K562 (cell line): ENCODE data around the gene TMA7B. TPM values are rescaled to one million over a fixed set of nuclear protein-coding genes. Genes with fewer than 3 reads are reported as not detected.
A peak's percentile ranks its signal among the peaks of the same experiment; 100 is the strongest.

Experiments
- CBFA2T2 ChIP-seq: fragments of 450-650 bp; conservative IDR thresholded peaks from 2 replicates; pipeline ENCODE4 v1.6.1; 2017; ENCODE audit warnings: mild to moderate bottlenecking
- EGR1 ChIP-seq: fragments of 450-650 bp; conservative IDR thresholded peaks from 2 replicates; pipeline ENCODE4 v1.6.1; 2017; ENCODE audit warnings: mild to moderate bottlenecking
- FOXJ3 ChIP-seq: sonication (generic); formaldehyde crosslinking; IDR thresholded peaks from 2 replicates; pipeline ENCODE4 v1.4.0; 2020; ENCODE audit warnings: mild to moderate bottlenecking, missing genetic modification reagents
- TAF7 ChIP-seq: fragments of 450-650 bp; IDR thresholded peaks from 2 replicates; pipeline ENCODE4 v1.6.1; 2016; ENCODE audit warnings: missing genetic modification characterization, missing compliant biosample characterization
- TRIM28 ChIP-seq: fragments of 450-650 bp; IDR thresholded peaks from 2 replicates; pipeline ENCODE4 v1.6.1; 2017
- ZNF436 ChIP-seq: fragments of 250-450, 450-650 bp; sonication (Bioruptor Pico); formaldehyde crosslinking; IDR thresholded peaks from 2 replicates; pipeline ENCODE4 v1.7.0; 2020; ENCODE audit warnings: mild to moderate bottlenecking
- polyA plus RNA-seq, 8 experiments: library from polyadenylated mRNA; depleted of rRNA in 4 of 8; stranded (reverse) in 5 of 8; unstranded in 3 of 8; fragments of >200 nt; fragmentation: Nextera tagmentation in 2 of 8; fragmentation: Illumina TruSeq in 1 of 8; extraction: Ambion mirVana in 2 of 8; extraction: Trizol in 1 of 8; gene quantifications; 2 replicates each; pipeline versions ENCODE4 v1.2.1 to v1.2.3, GENCODE V29; 2011 to 2014; ENCODE audit warnings: inconsistent platforms in 1 of 8, missing spikeins in 1 of 8
- total RNA-seq, 7 experiments: library from RNA; depleted of rRNA in 6 of 7; stranded (reverse); fragments of >200 nt in 6 of 7; fragmentation: Illumina TruSeq in 2 of 7; extraction: Trizol in 2 of 7; gene quantifications; 2 replicates each; pipeline versions ENCODE4 v1.2.1 to v1.2.3, GENCODE V29; 2011 to 2021; ENCODE audit warnings: low replicate concordance in 1 of 7
- TF ChIP-seq, protein P1 (sequence below): fragments of 450-650 bp; IDR thresholded peaks from 2 replicates; pipeline ENCODE4 v1.6.1; 2016; ENCODE audit warnings: mild to moderate bottlenecking, moderate library complexity
- TF ChIP-seq, protein P2 (sequence below), 2 experiments: IDR thresholded peaks; 2 replicates each; pipeline ENCODE4 v1.6.1; 2011; ENCODE audit warnings: borderline replicate concordance in 1 of 2, control low read depth in 1 of 2, low read depth in 1 of 2, low read length in 1 of 2, mild to moderate bottlenecking in 1 of 2, mixed read lengths in 1 of 2, moderate library complexity in 1 of 2; ENCODE audit not compliant: insufficient read depth in 1 of 2, insufficient read length in 1 of 2, poor library complexity in 1 of 2, severe bottlenecking in 1 of 2; ENCODE audit errors: extremely low read depth in 1 of 2
- TF ChIP-seq, protein P3 (sequence below): sonication (generic); formaldehyde crosslinking; IDR thresholded peaks from 2 replicates; pipeline ENCODE4 v1.8.0; 2022; ENCODE audit warnings: mild to moderate bottlenecking, missing genetic modification reagents
- TF ChIP-seq, protein P4 (sequence below): fragments of 250-450 bp; sonication (Bioruptor Pico); IDR thresholded peaks from 2 replicates; pipeline ENCODE4 v1.5.0; 2022; ENCODE audit warnings: mild to moderate bottlenecking

The TMA7B gene
- total and polyA plus RNA-seq, 9 of the 15 experiments (the other 6 are each of a cell fraction or from before 2014, with no cell fraction given) = 5.6 to 14.2 (median 11.8) TPM

DNA sequence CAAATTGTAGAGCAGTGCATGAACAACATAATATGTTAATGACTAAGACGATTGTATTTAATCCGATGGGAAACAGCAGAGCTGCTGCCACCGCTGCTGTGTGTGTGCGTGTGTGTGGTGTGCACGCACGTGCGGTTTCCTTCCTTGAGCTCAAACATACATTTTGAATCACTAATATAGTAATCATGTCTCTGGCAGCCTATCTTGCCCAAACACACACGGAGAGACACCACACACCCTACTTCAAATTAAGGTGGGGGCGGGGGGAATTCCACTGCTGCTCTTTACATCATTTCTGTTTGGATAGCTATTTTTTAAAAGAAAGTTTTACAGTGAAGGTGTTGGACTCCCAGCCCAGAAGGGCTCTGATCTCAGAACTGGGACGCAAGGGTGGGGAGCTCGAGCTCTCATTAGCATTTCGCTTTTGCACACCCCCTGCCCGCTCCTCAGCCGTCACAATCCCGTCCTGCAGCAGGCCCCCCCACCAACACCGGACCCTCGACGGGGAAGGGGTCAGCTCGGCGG is 33.9 kb downstream of the TMA7B start (continued):
- TF ChIP-seq FOXJ3 (CRISPR knock-in tag) (no peak), ZNF436 (CRISPR knock-in tag) (no peak), TAF7 (tag) (no peak), EGR1 (no peak; the same call in 1 of the 2 replicates), TRIM28 (no peak), CBFA2T2 (peak; percentile 46)
- TF ChIP-seq, protein P1, sequence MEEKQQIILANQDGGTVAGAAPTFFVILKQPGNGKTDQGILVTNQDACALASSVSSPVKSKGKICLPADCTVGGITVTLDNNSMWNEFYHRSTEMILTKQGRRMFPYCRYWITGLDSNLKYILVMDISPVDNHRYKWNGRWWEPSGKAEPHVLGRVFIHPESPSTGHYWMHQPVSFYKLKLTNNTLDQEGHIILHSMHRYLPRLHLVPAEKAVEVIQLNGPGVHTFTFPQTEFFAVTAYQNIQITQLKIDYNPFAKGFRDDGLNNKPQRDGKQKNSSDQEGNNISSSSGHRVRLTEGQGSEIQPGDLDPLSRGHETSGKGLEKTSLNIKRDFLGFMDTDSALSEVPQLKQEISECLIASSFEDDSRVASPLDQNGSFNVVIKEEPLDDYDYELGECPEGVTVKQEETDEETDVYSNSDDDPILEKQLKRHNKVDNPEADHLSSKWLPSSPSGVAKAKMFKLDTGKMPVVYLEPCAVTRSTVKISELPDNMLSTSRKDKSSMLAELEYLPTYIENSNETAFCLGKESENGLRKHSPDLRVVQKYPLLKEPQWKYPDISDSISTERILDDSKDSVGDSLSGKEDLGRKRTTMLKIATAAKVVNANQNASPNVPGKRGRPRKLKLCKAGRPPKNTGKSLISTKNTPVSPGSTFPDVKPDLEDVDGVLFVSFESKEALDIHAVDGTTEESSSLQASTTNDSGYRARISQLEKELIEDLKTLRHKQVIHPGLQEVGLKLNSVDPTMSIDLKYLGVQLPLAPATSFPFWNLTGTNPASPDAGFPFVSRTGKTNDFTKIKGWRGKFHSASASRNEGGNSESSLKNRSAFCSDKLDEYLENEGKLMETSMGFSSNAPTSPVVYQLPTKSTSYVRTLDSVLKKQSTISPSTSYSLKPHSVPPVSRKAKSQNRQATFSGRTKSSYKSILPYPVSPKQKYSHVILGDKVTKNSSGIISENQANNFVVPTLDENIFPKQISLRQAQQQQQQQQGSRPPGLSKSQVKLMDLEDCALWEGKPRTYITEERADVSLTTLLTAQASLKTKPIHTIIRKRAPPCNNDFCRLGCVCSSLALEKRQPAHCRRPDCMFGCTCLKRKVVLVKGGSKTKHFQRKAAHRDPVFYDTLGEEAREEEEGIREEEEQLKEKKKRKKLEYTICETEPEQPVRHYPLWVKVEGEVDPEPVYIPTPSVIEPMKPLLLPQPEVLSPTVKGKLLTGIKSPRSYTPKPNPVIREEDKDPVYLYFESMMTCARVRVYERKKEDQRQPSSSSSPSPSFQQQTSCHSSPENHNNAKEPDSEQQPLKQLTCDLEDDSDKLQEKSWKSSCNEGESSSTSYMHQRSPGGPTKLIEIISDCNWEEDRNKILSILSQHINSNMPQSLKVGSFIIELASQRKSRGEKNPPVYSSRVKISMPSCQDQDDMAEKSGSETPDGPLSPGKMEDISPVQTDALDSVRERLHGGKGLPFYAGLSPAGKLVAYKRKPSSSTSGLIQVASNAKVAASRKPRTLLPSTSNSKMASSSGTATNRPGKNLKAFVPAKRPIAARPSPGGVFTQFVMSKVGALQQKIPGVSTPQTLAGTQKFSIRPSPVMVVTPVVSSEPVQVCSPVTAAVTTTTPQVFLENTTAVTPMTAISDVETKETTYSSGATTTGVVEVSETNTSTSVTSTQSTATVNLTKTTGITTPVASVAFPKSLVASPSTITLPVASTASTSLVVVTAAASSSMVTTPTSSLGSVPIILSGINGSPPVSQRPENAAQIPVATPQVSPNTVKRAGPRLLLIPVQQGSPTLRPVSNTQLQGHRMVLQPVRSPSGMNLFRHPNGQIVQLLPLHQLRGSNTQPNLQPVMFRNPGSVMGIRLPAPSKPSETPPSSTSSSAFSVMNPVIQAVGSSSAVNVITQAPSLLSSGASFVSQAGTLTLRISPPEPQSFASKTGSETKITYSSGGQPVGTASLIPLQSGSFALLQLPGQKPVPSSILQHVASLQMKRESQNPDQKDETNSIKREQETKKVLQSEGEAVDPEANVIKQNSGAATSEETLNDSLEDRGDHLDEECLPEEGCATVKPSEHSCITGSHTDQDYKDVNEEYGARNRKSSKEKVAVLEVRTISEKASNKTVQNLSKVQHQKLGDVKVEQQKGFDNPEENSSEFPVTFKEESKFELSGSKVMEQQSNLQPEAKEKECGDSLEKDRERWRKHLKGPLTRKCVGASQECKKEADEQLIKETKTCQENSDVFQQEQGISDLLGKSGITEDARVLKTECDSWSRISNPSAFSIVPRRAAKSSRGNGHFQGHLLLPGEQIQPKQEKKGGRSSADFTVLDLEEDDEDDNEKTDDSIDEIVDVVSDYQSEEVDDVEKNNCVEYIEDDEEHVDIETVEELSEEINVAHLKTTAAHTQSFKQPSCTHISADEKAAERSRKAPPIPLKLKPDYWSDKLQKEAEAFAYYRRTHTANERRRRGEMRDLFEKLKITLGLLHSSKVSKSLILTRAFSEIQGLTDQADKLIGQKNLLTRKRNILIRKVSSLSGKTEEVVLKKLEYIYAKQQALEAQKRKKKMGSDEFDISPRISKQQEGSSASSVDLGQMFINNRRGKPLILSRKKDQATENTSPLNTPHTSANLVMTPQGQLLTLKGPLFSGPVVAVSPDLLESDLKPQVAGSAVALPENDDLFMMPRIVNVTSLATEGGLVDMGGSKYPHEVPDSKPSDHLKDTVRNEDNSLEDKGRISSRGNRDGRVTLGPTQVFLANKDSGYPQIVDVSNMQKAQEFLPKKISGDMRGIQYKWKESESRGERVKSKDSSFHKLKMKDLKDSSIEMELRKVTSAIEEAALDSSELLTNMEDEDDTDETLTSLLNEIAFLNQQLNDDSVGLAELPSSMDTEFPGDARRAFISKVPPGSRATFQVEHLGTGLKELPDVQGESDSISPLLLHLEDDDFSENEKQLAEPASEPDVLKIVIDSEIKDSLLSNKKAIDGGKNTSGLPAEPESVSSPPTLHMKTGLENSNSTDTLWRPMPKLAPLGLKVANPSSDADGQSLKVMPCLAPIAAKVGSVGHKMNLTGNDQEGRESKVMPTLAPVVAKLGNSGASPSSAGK = peak; percentile 45; the same call in 1 of the 2 replicates
- TF ChIP-seq, protein P2, sequence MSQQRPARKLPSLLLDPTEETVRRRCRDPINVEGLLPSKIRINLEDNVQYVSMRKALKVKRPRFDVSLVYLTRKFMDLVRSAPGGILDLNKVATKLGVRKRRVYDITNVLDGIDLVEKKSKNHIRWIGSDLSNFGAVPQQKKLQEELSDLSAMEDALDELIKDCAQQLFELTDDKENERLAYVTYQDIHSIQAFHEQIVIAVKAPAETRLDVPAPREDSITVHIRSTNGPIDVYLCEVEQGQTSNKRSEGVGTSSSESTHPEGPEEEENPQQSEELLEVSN (IDR thresholded peaks at IDR 0.05; ENCODE audit: borderline replicate concordance in 1 of 2, extremely low read depth in 1 of 2, insufficient read depth in 1 of 2, insufficient read length in 1 of 2, low read depth in 1 of 2, low read length in 1 of 2, poor library complexity in 1 of 2, severe bottlenecking in 1 of 2) = peak in 1 of 2 experiments; percentile 62
- TF ChIP-seq, protein P3, sequence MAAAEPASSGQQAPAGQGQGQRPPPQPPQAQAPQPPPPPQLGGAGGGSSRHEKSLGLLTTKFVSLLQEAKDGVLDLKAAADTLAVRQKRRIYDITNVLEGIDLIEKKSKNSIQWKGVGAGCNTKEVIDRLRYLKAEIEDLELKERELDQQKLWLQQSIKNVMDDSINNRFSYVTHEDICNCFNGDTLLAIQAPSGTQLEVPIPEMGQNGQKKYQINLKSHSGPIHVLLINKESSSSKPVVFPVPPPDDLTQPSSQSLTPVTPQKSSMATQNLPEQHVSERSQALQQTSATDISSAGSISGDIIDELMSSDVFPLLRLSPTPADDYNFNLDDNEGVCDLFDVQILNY (CRISPR knock-in tag) = no peak
- TF ChIP-seq, protein P4, sequence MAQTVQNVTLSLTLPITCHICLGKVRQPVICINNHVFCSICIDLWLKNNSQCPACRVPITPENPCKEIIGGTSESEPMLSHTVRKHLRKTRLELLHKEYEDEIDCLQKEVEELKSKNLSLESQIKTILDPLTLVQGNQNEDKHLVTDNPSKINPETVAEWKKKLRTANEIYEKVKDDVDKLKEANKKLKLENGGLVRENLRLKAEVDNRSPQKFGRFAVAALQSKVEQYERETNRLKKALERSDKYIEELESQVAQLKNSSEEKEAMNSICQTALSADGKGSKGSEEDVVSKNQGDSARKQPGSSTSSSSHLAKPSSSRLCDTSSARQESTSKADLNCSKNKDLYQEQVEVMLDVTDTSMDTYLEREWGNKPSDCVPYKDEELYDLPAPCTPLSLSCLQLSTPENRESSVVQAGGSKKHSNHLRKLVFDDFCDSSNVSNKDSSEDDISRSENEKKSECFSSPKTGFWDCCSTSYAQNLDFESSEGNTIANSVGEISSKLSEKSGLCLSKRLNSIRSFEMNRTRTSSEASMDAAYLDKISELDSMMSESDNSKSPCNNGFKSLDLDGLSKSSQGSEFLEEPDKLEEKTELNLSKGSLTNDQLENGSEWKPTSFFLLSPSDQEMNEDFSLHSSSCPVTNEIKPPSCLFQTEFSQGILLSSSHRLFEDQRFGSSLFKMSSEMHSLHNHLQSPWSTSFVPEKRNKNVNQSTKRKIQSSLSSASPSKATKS (CRISPR knock-in tag) = no peak
